ENCODE results near the gene RAB23.

DNA sequence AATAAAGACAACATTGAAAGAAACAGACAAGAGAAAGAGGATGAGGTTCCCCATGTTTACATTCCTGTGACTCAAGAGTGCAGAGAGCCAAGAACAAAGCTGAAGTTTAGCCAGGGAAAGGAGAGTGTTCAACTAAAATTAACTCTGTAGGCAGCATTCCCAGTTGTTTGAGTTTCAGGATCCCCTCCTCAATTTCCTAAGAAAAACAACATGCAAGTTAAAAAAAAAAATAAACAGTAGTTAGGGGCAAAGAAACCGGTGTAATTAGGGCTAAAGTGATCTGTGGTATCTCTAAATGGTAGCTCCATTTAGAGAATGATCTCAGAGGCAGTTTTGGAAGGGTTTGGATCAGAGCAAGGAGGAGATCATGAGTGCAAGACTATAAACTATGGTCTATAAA, 30.9 kb upstream of the RAB23 start:
- TF ChIP-seq, protein P1, sequence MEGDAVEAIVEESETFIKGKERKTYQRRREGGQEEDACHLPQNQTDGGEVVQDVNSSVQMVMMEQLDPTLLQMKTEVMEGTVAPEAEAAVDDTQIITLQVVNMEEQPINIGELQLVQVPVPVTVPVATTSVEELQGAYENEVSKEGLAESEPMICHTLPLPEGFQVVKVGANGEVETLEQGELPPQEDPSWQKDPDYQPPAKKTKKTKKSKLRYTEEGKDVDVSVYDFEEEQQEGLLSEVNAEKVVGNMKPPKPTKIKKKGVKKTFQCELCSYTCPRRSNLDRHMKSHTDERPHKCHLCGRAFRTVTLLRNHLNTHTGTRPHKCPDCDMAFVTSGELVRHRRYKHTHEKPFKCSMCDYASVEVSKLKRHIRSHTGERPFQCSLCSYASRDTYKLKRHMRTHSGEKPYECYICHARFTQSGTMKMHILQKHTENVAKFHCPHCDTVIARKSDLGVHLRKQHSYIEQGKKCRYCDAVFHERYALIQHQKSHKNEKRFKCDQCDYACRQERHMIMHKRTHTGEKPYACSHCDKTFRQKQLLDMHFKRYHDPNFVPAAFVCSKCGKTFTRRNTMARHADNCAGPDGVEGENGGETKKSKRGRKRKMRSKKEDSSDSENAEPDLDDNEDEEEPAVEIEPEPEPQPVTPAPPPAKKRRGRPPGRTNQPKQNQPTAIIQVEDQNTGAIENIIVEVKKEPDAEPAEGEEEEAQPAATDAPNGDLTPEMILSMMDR (conservative IDR thresholded peaks at IDR 0.05), result no peak
- no peak for TF ChIP-seq EZH2 (IDR thresholded peaks at IDR 0.05; ENCODE audit: low read depth)
